IMR-90 (cell line): ENCODE measurements around the gene USP6NL. TPM values are rescaled to one million over a fixed set of nuclear protein-coding genes. Genes with fewer than 3 reads are reported as not detected.

Experiments
- ATAC-seq: fragments of 200-7000 bp; cut with Tn5 transposase; 2 replicates; pipeline ENCODE4 v1.9.1; 2020; ENCODE audit warnings: low read depth, mild to moderate bottlenecking, moderate library complexity
- BruUV-seq: library from RNA; stranded (reverse); fragments of 400-500 nt; replicated peaks from 2 replicates; lab custom pipeline; 2021; lab: Mats Ljungman, UMichigan
- CTCF ChIA-PET: fragments of 300-600 bp; formaldehyde crosslinking; extraction: SDS; loops from one replicate; lab custom pipeline; 2021; ENCODE audit warnings: antibody characterized with exemption; lab: Yijun Ruan, JAX
- POLR2A ChIA-PET: fragments of 300-600 bp; sonication (Branson Sonifier 250); formaldehyde crosslinking; loops from one replicate; lab custom pipeline; 2022; ENCODE audit warnings: antibody characterized with exemption; ENCODE audit not compliant: unreplicated experiment; lab: Charles Lee
- DNase-seq: peaks from one replicate; pipeline ENCODE4 v3.0.0; 2013
- H2AFZ ChIP-seq: replicated peaks from 2 replicates; pipeline ENCODE3; 2013; ENCODE audit warnings: low read length, mild to moderate bottlenecking; ENCODE audit not compliant: poor library complexity
- H2AK5ac ChIP-seq: 2 replicates; pipeline ENCODE4 v1.6.1; 2013; ENCODE audit warnings: low read depth, low read length, inconsistent platforms
- H2AK9ac ChIP-seq: replicated peaks from 2 replicates; pipeline ENCODE3; 2013; ENCODE audit warnings: mild to moderate bottlenecking, low read depth, low read length, moderate library complexity; ENCODE audit not compliant: poor library complexity
- H2BK120ac ChIP-seq: 2 replicates; pipeline ENCODE4 v1.6.1; 2013; ENCODE audit warnings: low read depth, low read length, inconsistent platforms
- H2BK15ac ChIP-seq: 3 replicates; pipeline ENCODE4 v1.6.1; 2013; ENCODE audit warnings: low read depth, low read length, inconsistent platforms
- H2BK20ac ChIP-seq: 2 replicates; pipeline ENCODE4 v1.6.1; 2013; ENCODE audit warnings: low read depth, mild to moderate bottlenecking, inconsistent platforms, low read length, moderate library complexity
- H2BK5ac ChIP-seq: 2 replicates; pipeline ENCODE4 v1.6.1; 2013; ENCODE audit warnings: mild to moderate bottlenecking, low read depth, low read length, inconsistent platforms; ENCODE audit not compliant: poor library complexity, severe bottlenecking
- H3K14ac ChIP-seq: replicated peaks from 2 replicates; pipeline ENCODE4 v1.6.1; 2013; ENCODE audit warnings: low read depth, low read length, inconsistent platforms
- H3K18ac ChIP-seq: 2 replicates; pipeline ENCODE4 v1.6.1; 2013; ENCODE audit warnings: low read depth, low read length, control low read depth
- H3K23ac ChIP-seq: 2 replicates; pipeline ENCODE4 v1.6.1; 2013; ENCODE audit warnings: low read depth, low read length, inconsistent platforms
- H3K27ac ChIP-seq: 2 replicates; pipeline ENCODE4 v1.5.1; 2013; ENCODE audit warnings: mild to moderate bottlenecking, control low read depth, low read length; ENCODE audit not compliant: insufficient read depth
- H3K27me3 ChIP-seq: 2 replicates; pipeline ENCODE4 v1.6.1; 2013; ENCODE audit warnings: low read length; ENCODE audit not compliant: control insufficient read depth, insufficient read depth
- H3K36me3 ChIP-seq: 2 replicates; pipeline ENCODE4 v1.6.1; 2013; ENCODE audit warnings: low read length, mixed read lengths; ENCODE audit not compliant: control insufficient read depth, insufficient read depth
- H3K4ac ChIP-seq: 2 replicates; pipeline ENCODE4 v1.6.1; 2013; ENCODE audit warnings: low read depth, low read length, inconsistent platforms
- H3K4me1 ChIP-seq: 2 replicates; pipeline ENCODE4 v1.6.1; 2013; ENCODE audit warnings: low read length, mixed read lengths; ENCODE audit not compliant: control insufficient read depth, insufficient read depth
- H3K4me2 ChIP-seq: 2 replicates; pipeline ENCODE4 v1.6.1; 2013; ENCODE audit warnings: low read depth, mild to moderate bottlenecking, control low read depth, low read length, moderate library complexity
- H3K4me3 ChIP-seq: 2 replicates; pipeline ENCODE4 v1.5.1; 2013; ENCODE audit warnings: low read depth, mild to moderate bottlenecking, control low read depth, low read length, moderate library complexity; ENCODE audit not compliant: insufficient read depth
- H3K56ac ChIP-seq: 2 replicates; pipeline ENCODE4 v1.6.1; 2013; ENCODE audit warnings: low read length, inconsistent platforms; ENCODE audit not compliant: insufficient read depth; ENCODE audit errors: extremely low read depth
- H3K79me1 ChIP-seq, 2 experiments: 2 replicates each; pipeline ENCODE4 v1.6.1; 2013; ENCODE audit warnings: low read length in 2 of 2, inconsistent platforms in 1 of 2, low read depth in 1 of 2
- H3K9ac ChIP-seq: 2 replicates; pipeline ENCODE4 v1.6.1; 2013; ENCODE audit warnings: low read depth, low read length, control low read depth
- H3K9me1 ChIP-seq: 2 replicates; pipeline ENCODE4 v1.6.1; 2013; ENCODE audit warnings: low read length, inconsistent platforms; ENCODE audit not compliant: insufficient read depth
- H3K9me3 ChIP-seq: 2 replicates; pipeline ENCODE4 v1.6.1; 2013; ENCODE audit warnings: low read length; ENCODE audit not compliant: control insufficient read depth, insufficient read depth
- H4K20me1 ChIP-seq: 2 replicates; pipeline ENCODE4 v1.6.1; 2013; ENCODE audit warnings: low read length, inconsistent platforms; ENCODE audit not compliant: insufficient read depth
- H4K5ac ChIP-seq: 2 replicates; pipeline ENCODE4 v1.6.1; 2013; ENCODE audit warnings: mild to moderate bottlenecking, low read depth, low read length, control low read depth
- H4K8ac ChIP-seq, 2 experiments: 2 replicates each; pipeline ENCODE4 v1.6.1; 2013; ENCODE audit warnings: low read depth in 2 of 2, low read length in 2 of 2, control low read depth in 1 of 2, inconsistent platforms in 1 of 2
- H4K91ac ChIP-seq: 2 replicates; pipeline ENCODE4 v1.6.1; 2013; ENCODE audit warnings: low read depth, low read length, inconsistent platforms; ENCODE audit not compliant: insufficient read depth
- CEBPB ChIP-seq: IDR thresholded peaks from 2 replicates; pipeline ENCODE4 v1.6.1; 2012; ENCODE audit warnings: low read depth, low read length, improper control_type of control experiment
- FOS ChIP-seq: fragments of 150-350 bp; IDR thresholded peaks from 2 replicates; pipeline ENCODE4 v1.6.1; 2016; ENCODE audit warnings: low read depth, low read length
- MAFK ChIP-seq: IDR thresholded peaks from 2 replicates; pipeline ENCODE4 v1.6.1; 2012; ENCODE audit warnings: low read depth, low read length, improper control_type of control experiment
- MAZ ChIP-seq: IDR thresholded peaks from 2 replicates; pipeline ENCODE4 v1.6.1; 2012; ENCODE audit warnings: low read depth, mild to moderate bottlenecking, low read length, improper control_type of control experiment, moderate library complexity, borderline replicate concordance
- MXI1 ChIP-seq: IDR thresholded peaks from 2 replicates; pipeline ENCODE4 v1.6.1; 2012; ENCODE audit warnings: low read depth, mild to moderate bottlenecking, low read length, moderate library complexity, borderline replicate concordance
- NFE2L2 ChIP-seq: fragments of 150-350 bp; IDR thresholded peaks from 2 replicates; pipeline ENCODE4 v1.6.1; 2016; ENCODE audit warnings: low read depth, mild to moderate bottlenecking, low read length
- RAD21 ChIP-seq: IDR thresholded peaks from 2 replicates; pipeline ENCODE4 v1.6.1; 2012; ENCODE audit warnings: low read length, improper control_type of control experiment
- RCOR1 ChIP-seq: IDR thresholded peaks from 2 replicates; pipeline ENCODE4 v1.6.1; 2012; ENCODE audit warnings: mild to moderate bottlenecking, low read length, improper control_type of control experiment; ENCODE audit not compliant: insufficient replicate concordance
- WGBS, 2 experiments: methylation state at CpG; one replicate each; pipeline versions ENCODE4 v1.1.5 to v1.1.7; 2013; ENCODE audit warnings: missing lambda C conversion rate in 2 of 2; ENCODE audit not compliant: insufficient read length in 1 of 2; ENCODE audit errors: extremely low coverage in 2 of 2; 5-methylcytosine and 5-hydroxymethylcytosine counted together
- dilution Hi-C: fragments of 300-500 bp; cut with HindIII; formaldehyde crosslinking; loops from one replicate; pipeline ENCODE4 v1.14.3; 2018; ENCODE audit warnings: low sequenced_read_pairs; ENCODE audit not compliant: unreplicated experiment
- in situ Hi-C: fragments of 300-500 bp; cut with MboI; formaldehyde crosslinking; loops from 3 replicates; pipeline ENCODE4 v1.14.3; 2019; ENCODE audit warnings: low sequenced_read_pairs, inconsistent platforms, mixed read lengths
- intact Hi-C: fragments of 100-400 bp; cut with micrococcal nuclease; formaldehyde crosslinking; loops from 2 replicates; pipeline ENCODE4 v1.10.0; 2022
- polyA plus RNA-seq, 3 experiments: library from polyadenylated mRNA; depleted of rRNA; stranded (reverse); fragments of >200 nt; gene quantifications; 2 replicates each; pipeline ENCODE4 v1.2.3, GENCODE V29; 2012; ENCODE audit warnings: low replicate concordance in 1 of 3
- total RNA-seq: library from RNA; depleted of rRNA; stranded (reverse); fragments of >200 nt; gene quantifications from 2 replicates; pipeline ENCODE4 v1.2.3, GENCODE V29; 2012
- TF ChIP-seq, protein P1 (sequence below): fragments of 150-350 bp; IDR thresholded peaks from 2 replicates; pipeline ENCODE4 v1.6.1; 2016; ENCODE audit warnings: low read depth, mild to moderate bottlenecking, low read length, moderate library complexity, borderline replicate concordance
- TF ChIP-seq, protein P2 (sequence below): conservative IDR thresholded peaks from 2 replicates; pipeline ENCODE4 v1.5.1; 2012; ENCODE audit warnings: mild to moderate bottlenecking, low read depth, low read length, improper control_type of control experiment
- TF ChIP-seq, protein P3 (sequence below): fragments of 150-350 bp; IDR thresholded peaks from 2 replicates; pipeline ENCODE4 v1.6.1; 2017; ENCODE audit warnings: mild to moderate bottlenecking, antibody characterized with exemption, low read length, low read depth

USP6NL gene
- total and polyA plus RNA-seq, 2 of the 4 experiments (the other 2 are of a cell fraction), result 7.8 to 9.1 TPM

- TF ChIP-seq MAFK, result no peak
Measured at GRCh38 chr10:11610166-11610825, 1.2 kb downstream of the USP6NL start (continued).

DNA sequence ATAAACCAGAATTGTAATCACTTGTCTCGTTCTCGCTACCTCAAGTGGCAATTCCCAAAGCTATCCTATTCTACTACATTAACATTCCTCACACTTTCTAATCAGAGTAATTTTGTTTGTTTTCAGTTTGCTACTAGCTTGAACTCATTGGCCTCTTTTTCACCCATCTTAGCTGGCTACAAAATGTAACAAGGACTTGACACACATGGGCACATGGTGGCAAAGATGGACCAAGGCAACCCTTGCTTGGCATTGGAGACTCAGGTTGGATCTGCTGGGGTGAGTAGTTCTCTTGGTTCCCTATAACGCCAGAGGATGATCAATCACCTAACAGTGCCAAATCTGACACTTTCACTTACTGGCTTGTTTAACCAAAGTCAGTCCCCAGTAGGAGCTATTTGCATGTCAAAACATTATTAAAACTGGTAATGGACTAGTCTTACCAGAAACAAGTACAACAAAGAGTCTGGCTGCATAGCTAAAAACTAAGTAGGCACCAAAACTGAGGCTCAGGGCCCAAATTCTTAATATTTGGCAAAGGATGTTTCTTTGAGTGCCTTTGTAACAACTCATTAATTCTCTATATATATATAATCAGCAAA is 1.9 kb downstream of the USP6NL start:
- Histone ChIP-seq H3K36me3 (no peaks in the 10 kb centered on the region), H3K9ac (no peak overlapping the region), H3K4ac (no peak overlapping the region), H3K9me3 (no peaks in the 10 kb centered on the region), H2AFZ (no peak overlapping the region), H3K4me1 (peaks cover 4% of the 10 kb centered on the region), H3K79me1 (peaks cover 17 to 30% of the 10 kb centered on the region in 2 experiments), H4K5ac (no peak overlapping the region), H2AK9ac (no peak overlapping the region), H2BK5ac (no peak overlapping the region), H2BK20ac (no peak overlapping the region), H3K27ac (no peak overlapping the region), H3K23ac (peak overlapping the region; percentile 80), H4K8ac (no peak overlapping the region), H3K9me1 (no peaks in the 10 kb centered on the region), H3K4me3 (no peak overlapping the region), H2AK5ac (no peak overlapping the region), H4K91ac (no peak overlapping the region), H3K4me2 (peak overlapping the region; percentile 25; the same call in 1 of the 2 replicates), H3K18ac (no peak overlapping the region), H3K14ac (0 out of 2 replicates have a peak overlapping the region, but pooled peaks have one; percentile 17), H3K27me3 (no peaks in the 10 kb centered on the region), H2BK15ac (no peak overlapping the region), H3K56ac (no peak overlapping the region), H2BK120ac (no peak overlapping the region), H4K20me1 (peaks cover 7% of the 10 kb centered on the region; the same call in 1 of the 2 replicates)
- dilution Hi-C loops (no loop called here), in situ Hi-C loops (no loop called here), intact Hi-C loops (loop anchor here (5.0 kb wide), 2 partner anchors 92 to 118 kb away; no protein-coding TSS in a partner anchor)
- no peak for ATAC-seq
- ChIA-PET CTCF (no interaction called here), POLR2A (no interaction called here)
- WGBS, 2 experiments, result no CpG with 5 or more reads among the region's 3 CpGs
- BruUV-seq, result no TSS peak
- no peak for DNase-seq
- no peak for TF ChIP-seq FOS
- TF ChIP-seq NFE2L2, result no peak
- no peak for TF ChIP-seq MAZ
- no peak for TF ChIP-seq CEBPB
- TF ChIP-seq RCOR1, result no peak
- TF ChIP-seq, protein P1, sequence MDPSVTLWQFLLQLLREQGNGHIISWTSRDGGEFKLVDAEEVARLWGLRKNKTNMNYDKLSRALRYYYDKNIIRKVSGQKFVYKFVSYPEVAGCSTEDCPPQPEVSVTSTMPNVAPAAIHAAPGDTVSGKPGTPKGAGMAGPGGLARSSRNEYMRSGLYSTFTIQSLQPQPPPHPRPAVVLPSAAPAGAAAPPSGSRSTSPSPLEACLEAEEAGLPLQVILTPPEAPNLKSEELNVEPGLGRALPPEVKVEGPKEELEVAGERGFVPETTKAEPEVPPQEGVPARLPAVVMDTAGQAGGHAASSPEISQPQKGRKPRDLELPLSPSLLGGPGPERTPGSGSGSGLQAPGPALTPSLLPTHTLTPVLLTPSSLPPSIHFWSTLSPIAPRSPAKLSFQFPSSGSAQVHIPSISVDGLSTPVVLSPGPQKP, result no peak
- no peak for TF ChIP-seq MXI1
- TF ChIP-seq, protein P2, sequence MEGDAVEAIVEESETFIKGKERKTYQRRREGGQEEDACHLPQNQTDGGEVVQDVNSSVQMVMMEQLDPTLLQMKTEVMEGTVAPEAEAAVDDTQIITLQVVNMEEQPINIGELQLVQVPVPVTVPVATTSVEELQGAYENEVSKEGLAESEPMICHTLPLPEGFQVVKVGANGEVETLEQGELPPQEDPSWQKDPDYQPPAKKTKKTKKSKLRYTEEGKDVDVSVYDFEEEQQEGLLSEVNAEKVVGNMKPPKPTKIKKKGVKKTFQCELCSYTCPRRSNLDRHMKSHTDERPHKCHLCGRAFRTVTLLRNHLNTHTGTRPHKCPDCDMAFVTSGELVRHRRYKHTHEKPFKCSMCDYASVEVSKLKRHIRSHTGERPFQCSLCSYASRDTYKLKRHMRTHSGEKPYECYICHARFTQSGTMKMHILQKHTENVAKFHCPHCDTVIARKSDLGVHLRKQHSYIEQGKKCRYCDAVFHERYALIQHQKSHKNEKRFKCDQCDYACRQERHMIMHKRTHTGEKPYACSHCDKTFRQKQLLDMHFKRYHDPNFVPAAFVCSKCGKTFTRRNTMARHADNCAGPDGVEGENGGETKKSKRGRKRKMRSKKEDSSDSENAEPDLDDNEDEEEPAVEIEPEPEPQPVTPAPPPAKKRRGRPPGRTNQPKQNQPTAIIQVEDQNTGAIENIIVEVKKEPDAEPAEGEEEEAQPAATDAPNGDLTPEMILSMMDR, result no peak
- no peak for TF ChIP-seq MAFK
- TF ChIP-seq RAD21, result no peak
- TF ChIP-seq, protein P3, sequence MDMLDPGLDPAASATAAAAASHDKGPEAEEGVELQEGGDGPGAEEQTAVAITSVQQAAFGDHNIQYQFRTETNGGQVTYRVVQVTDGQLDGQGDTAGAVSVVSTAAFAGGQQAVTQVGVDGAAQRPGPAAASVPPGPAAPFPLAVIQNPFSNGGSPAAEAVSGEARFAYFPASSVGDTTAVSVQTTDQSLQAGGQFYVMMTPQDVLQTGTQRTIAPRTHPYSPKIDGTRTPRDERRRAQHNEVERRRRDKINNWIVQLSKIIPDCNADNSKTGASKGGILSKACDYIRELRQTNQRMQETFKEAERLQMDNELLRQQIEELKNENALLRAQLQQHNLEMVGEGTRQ, result no peak
